Suprapubic skin (tissue), 4 donors: Measurements from ENCODE around the gene CASP9. TPM values are rescaled to one million over a fixed set of nuclear protein-coding genes. Genes with fewer than 3 reads are reported as not detected.
"Not testable (repeated sequence)": the region's sequence is repeated elsewhere in the genome, so short reads cannot be mapped to it uniquely, and the experiment has no call there.

Source experiments
- DNase-seq, 2 donors: peaks; one replicate each; pipeline ENCODE4 v3.0.0-alpha.2; 2019; ENCODE audit warnings: low spot score in 2 of 2
- H3K27ac ChIP-seq: fragments of 200-600 bp; sonication (generic); one replicate; pipeline ENCODE4 v1.5.1; 2019
- H3K27me3 ChIP-seq: fragments of 200-600 bp; sonication (generic); one replicate; pipeline ENCODE4 v1.5.1; 2019
- H3K36me3 ChIP-seq: fragments of 200-600 bp; sonication (generic); one replicate; pipeline ENCODE4 v1.5.1; 2019
- H3K4me1 ChIP-seq: fragments of 200-600 bp; sonication (generic); one replicate; pipeline ENCODE4 v1.5.1; 2019
- H3K4me3 ChIP-seq: fragments of 200-600 bp; sonication (generic); one replicate; pipeline ENCODE4 v1.5.1; 2019; ENCODE audit warnings: mild to moderate bottlenecking
- H3K9me3 ChIP-seq: fragments of 200-600 bp; sonication (generic); one replicate; pipeline ENCODE4 v1.5.1; 2019
- EP300 ChIP-seq: sonication (generic); formaldehyde crosslinking; IDR thresholded peaks from one replicate; pipeline ENCODE4 v1.6.1; 2017; ENCODE audit warnings: antibody characterized with exemption
- POLR2A ChIP-seq, 2 donors: fragments of 450-650 bp; IDR thresholded peaks; one replicate each; pipeline ENCODE4 v1.6.1; 2017; ENCODE audit warnings: antibody characterized with exemption in 2 of 2, mild to moderate bottlenecking in 2 of 2, moderate library complexity in 2 of 2
- POLR2AphosphoS5 ChIP-seq, 3 donors: sonication (generic); formaldehyde crosslinking; IDR thresholded peaks; one replicate each; pipeline ENCODE4 v1.6.1; 2017; ENCODE audit warnings: antibody characterized with exemption in 3 of 3
- WGBS: methylation state at CpG from one replicate; pipeline ENCODE4 v1.1.5; 2018; 5-methylcytosine and 5-hydroxymethylcytosine counted together
- total RNA-seq, 4 donors: library from RNA; depleted of rRNA; stranded (reverse); fragments of >200 nt; gene quantifications; one replicate each; pipeline ENCODE4 v1.1.0, GENCODE V29; 2016
- TF ChIP-seq, protein P1 (sequence below), 2 donors: fragments of 200-600 bp in 1 of 2; fragments of 450-650 bp in 1 of 2; sonication (generic) in 1 of 2; IDR thresholded peaks; one replicate each; pipeline ENCODE4 v1.5.1; 2016 to 2019; ENCODE audit warnings: antibody characterized with exemption in 2 of 2, mild to moderate bottlenecking in 1 of 2, moderate library complexity in 1 of 2

CASP9 gene
- total RNA-seq, 4 donors from 2014 or later: 7.0 to 12.6 (median 9.7) TPM

DNA sequence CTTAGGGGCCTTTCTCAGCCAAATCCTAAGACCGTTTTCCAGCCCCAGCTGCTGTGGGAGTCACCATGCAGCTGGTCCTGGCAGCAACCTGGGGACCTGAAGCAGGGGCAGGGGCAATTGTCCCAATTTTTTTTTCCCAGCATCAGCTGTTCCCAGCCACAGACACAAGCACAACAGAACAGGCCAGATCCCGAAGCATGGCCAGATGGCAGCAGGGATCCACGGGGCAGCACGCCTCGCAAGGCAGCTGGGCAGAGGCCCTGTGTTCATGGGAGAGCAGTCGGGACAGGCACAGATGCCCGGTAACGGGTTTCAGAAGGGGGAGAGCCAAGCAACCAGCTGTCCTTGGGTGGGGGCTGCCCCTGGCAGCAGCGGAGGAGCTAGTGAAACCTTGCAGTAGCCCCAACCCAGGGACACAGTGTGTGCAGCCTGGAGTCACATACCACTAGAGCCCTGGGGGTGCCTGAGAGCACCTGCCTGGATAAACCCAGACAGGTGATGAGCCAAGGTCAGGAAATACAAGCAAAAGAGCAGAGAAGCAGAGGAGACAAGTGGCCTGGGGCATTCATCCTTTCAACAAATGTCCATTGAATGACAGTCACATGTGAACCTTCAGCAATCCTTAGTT is 54.1 kb downstream of the CASP9 start:
- 75% methylated on average over 9 of the region's 9 CpGs for WGBS
- H3K27ac ChIP-seq: not testable (repeated sequence)

GRCh38 chr1:15469361-15469760 is 54.7 kb downstream of the CASP9 start:
- Histone ChIP-seq H3K9me3 (no peaks in the 10 kb centered on the region), H3K27me3 (no peaks in the 10 kb centered on the region), H3K27ac (no peak overlapping the region), H3K4me1 (no peaks in the 10 kb centered on the region), H3K4me3 (no peak overlapping the region), H3K36me3 (no peaks in the 10 kb centered on the region)
- TF ChIP-seq POLR2AphosphoS5 (IDR thresholded peaks at IDR 0.05) (no peak), POLR2A (IDR thresholded peaks at IDR 0.05) (no peak), EP300 (no peak)
- TF ChIP-seq, protein P1, sequence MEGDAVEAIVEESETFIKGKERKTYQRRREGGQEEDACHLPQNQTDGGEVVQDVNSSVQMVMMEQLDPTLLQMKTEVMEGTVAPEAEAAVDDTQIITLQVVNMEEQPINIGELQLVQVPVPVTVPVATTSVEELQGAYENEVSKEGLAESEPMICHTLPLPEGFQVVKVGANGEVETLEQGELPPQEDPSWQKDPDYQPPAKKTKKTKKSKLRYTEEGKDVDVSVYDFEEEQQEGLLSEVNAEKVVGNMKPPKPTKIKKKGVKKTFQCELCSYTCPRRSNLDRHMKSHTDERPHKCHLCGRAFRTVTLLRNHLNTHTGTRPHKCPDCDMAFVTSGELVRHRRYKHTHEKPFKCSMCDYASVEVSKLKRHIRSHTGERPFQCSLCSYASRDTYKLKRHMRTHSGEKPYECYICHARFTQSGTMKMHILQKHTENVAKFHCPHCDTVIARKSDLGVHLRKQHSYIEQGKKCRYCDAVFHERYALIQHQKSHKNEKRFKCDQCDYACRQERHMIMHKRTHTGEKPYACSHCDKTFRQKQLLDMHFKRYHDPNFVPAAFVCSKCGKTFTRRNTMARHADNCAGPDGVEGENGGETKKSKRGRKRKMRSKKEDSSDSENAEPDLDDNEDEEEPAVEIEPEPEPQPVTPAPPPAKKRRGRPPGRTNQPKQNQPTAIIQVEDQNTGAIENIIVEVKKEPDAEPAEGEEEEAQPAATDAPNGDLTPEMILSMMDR (IDR thresholded peaks at IDR 0.05): no peak
- WGBS: 40% methylated on average over 3 of the region's 3 CpGs
- no peak for DNase-seq

More for the DNA sequence above, 54.1 kb downstream of the CASP9 start:
- not testable (repeated sequence) for H3K27me3 ChIP-seq, H3K36me3 ChIP-seq, H3K9me3 ChIP-seq, H3K4me1 ChIP-seq, DNase-seq, H3K4me3 ChIP-seq

DNA sequence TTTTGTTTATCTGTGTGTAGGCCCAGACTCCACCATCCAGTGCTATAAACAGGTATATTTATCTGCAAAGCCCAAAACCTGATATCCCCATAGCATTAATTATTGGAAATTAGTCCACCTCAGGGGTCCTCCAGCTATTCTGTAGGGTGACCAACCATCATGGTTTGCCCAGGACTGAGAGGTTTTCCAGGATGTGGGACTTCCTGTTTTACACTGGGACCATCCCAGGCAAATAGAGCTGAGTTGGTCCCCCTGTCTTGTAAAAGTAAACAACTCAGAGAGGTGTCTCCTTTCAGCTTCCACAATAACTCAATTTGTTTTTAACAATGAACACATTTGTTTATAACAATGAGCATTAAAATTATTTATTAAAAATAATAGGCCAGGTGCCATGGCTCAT is 55.9 kb downstream of the CASP9 start:
- H3K4me3 ChIP-seq: no peak overlapping the region
- no peak for DNase-seq
- H3K27me3 ChIP-seq: no peaks in the 10 kb centered on the region
- no peak for TF ChIP-seq EP300
- TF ChIP-seq, protein P1 (IDR thresholded peaks at IDR 0.05): no peak
- TF ChIP-seq POLR2AphosphoS5 (IDR thresholded peaks at IDR 0.05): no peak
- TF ChIP-seq POLR2A (IDR thresholded peaks at IDR 0.05): no peak
- no peaks in the 10 kb centered on the region for H3K9me3 ChIP-seq
- no peaks in the 10 kb centered on the region for H3K36me3 ChIP-seq
- H3K27ac ChIP-seq: no peak overlapping the region
- peaks cover 2% of the 10 kb centered on the region for H3K4me1 ChIP-seq

- 90% methylated on average over 22 of the region's 22 CpGs for WGBS
- H3K27me3 ChIP-seq, H3K4me1 ChIP-seq, DNase-seq, H3K36me3 ChIP-seq, H3K27ac ChIP-seq, H3K9me3 ChIP-seq, H3K4me3 ChIP-seq: not testable (repeated sequence)
These were observed 56.9 kb downstream of the CASP9 start for GRCh38 chr1:15466955-15467625.

GRCh38 chr1:15465674-15466073 is 58.3 kb downstream of the CASP9 start:
- Histone ChIP-seq H3K4me3 (no peak overlapping the region), H3K36me3 (no peaks in the 10 kb centered on the region), H3K27me3 (no peaks in the 10 kb centered on the region), H3K4me1 (peaks cover 2% of the 10 kb centered on the region), H3K27ac (no peak overlapping the region), H3K9me3 (no peaks in the 10 kb centered on the region)
- WGBS: 77% methylated on average over 7 of the region's 7 CpGs
- DNase-seq: no peak
- TF ChIP-seq POLR2AphosphoS5 (IDR thresholded peaks at IDR 0.05) (no peak), POLR2A (IDR thresholded peaks at IDR 0.05) (no peak), EP300 (no peak)
- TF ChIP-seq, protein P1 (IDR thresholded peaks at IDR 0.05): no peak

DNA sequence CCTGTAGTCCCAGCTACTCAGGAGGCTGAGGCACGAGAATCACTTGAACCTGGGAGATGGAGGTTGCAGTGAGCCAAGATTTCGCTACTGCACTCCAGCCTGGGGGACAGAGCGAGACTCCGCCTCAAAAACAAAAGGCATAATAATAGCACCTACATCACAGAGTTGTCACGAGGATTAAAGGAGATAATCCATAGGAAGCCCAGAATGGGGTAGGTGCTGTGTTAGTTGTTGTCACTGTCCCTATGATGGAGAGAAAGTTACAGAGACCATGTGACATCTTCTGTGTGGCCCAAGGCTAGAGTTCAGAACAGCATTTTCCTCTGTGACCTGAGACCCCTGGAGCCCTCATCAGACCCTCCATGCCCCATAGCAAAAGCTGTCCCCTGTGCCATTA is 60.1 kb downstream of the CASP9 start:
- H3K27ac ChIP-seq, H3K9me3 ChIP-seq, H3K36me3 ChIP-seq, H3K27me3 ChIP-seq, H3K4me1 ChIP-seq, H3K4me3 ChIP-seq, DNase-seq: not testable (repeated sequence)
- WGBS: 86% methylated on average over 5 of the region's 5 CpGs

DNA sequence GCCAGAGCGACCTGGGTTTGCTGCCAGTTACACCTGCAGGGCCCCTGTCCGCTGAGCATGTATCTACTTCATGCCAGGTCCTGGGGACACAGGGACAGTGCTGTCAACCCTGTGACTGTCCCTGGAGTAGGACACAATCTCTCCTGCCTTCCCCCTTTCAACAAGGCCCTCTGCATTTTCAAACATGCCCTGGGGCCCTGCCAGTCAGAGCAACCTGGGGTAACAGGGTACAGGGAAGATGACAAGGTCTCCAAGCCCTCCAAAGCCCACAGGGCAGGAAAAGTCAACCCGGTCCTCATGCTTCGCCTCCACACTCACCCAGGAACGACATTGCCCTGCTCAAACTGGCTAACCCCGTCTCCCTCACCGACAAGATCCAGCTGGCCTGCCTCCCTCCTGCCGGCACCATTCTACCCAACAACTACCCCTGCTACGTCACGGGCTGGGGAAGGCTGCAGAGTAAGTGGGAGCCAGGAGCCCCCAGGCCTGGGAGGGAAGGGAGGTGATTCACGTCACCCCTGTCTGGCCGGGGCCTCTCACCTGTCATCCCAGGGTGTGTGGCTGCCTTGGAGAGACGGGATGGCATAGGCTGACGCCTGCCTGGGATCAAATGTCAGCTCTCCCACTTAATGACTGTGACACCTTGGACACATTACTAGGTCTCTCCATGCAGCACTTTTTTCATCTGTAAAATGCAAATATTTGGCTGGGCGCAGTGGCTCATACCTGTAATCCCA is 60.8 kb downstream of the CASP9 start:
- not testable (repeated sequence) for H3K27ac ChIP-seq, H3K9me3 ChIP-seq, H3K4me1 ChIP-seq, H3K27me3 ChIP-seq, H3K4me3 ChIP-seq, DNase-seq, H3K36me3 ChIP-seq
- 62% methylated on average over 11 of the region's 15 CpGs for WGBS
